ENCODE data around the gene DAPK3.

DAPK3 gene

GRCh38 chr19:3910105-3910504 is 60.8 kb downstream of the DAPK3 start:
- no peak for DNase-seq (ENCODE audit: low spot score)
